OCI-LY3 (cell line): ENCODE data around the gene ATP13A2.
"Not testable (repeated sequence)": the region's sequence is repeated elsewhere in the genome, so short reads cannot be mapped to it uniquely, and the experiment has no call there.

Experiments
- EZH2phosphoT487 ChIP-seq: fragments of 200-600 bp; shearing (Covaris generic); IDR thresholded peaks from 2 replicates; pipeline ENCODE4 v1.6.1; 2018; ENCODE audit warnings: antibody characterized with exemption, mixed run types, low read depth
- TF ChIP-seq, protein P1 (sequence below): fragments of 200-600, 300-600 bp; sonication (generic); IDR thresholded peaks from 2 replicates; pipeline ENCODE4 v1.5.1; 2014; ENCODE audit warnings: antibody characterized with exemption, low read length, low read depth

DNA sequence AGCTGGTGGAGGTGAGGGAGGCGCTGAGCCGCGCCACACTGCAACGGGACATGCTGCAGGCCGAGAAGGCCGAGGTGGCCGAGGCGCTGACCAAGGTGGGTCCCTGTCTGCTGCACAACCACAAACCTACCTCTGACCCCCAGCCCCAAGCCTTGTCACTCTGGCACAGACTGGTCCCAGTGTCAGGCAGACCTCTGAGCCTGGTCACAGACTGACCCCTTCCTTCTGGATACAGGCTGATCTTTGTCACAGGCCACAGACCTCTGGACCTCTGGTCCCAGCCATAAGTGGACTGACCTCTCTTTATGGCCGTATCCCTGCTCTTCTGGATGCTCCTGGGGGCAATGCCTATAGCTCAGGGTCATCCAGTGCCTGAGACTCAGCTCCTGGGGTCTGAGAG is 66.2 kb downstream of the ATP13A2 start:
- TF ChIP-seq, protein P1, sequence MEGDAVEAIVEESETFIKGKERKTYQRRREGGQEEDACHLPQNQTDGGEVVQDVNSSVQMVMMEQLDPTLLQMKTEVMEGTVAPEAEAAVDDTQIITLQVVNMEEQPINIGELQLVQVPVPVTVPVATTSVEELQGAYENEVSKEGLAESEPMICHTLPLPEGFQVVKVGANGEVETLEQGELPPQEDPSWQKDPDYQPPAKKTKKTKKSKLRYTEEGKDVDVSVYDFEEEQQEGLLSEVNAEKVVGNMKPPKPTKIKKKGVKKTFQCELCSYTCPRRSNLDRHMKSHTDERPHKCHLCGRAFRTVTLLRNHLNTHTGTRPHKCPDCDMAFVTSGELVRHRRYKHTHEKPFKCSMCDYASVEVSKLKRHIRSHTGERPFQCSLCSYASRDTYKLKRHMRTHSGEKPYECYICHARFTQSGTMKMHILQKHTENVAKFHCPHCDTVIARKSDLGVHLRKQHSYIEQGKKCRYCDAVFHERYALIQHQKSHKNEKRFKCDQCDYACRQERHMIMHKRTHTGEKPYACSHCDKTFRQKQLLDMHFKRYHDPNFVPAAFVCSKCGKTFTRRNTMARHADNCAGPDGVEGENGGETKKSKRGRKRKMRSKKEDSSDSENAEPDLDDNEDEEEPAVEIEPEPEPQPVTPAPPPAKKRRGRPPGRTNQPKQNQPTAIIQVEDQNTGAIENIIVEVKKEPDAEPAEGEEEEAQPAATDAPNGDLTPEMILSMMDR, result not testable (repeated sequence)
- TF ChIP-seq EZH2phosphoT487, result not testable (repeated sequence)
